ENCODE results near the gene ACR.

- TF ChIP-seq CTCF (IDR thresholded peaks at IDR 0.05) = no peak
- TF ChIP-seq POLR2A (IDR thresholded peaks at IDR 0.05) = no peak
These were observed 35.7 kb upstream of the ACR start for GRCh38 chr22:50702261-50702671.

All from testis (tissue), 2 donors.